ENCODE data around the gene CRK.
A peak's percentile ranks its signal among the peaks of the same experiment; 100 is the strongest.
"Not testable (repeated sequence)": the region's sequence is repeated elsewhere in the genome, so short reads cannot be mapped to it uniquely, and the experiment has no call there.

The CRK gene

DNA sequence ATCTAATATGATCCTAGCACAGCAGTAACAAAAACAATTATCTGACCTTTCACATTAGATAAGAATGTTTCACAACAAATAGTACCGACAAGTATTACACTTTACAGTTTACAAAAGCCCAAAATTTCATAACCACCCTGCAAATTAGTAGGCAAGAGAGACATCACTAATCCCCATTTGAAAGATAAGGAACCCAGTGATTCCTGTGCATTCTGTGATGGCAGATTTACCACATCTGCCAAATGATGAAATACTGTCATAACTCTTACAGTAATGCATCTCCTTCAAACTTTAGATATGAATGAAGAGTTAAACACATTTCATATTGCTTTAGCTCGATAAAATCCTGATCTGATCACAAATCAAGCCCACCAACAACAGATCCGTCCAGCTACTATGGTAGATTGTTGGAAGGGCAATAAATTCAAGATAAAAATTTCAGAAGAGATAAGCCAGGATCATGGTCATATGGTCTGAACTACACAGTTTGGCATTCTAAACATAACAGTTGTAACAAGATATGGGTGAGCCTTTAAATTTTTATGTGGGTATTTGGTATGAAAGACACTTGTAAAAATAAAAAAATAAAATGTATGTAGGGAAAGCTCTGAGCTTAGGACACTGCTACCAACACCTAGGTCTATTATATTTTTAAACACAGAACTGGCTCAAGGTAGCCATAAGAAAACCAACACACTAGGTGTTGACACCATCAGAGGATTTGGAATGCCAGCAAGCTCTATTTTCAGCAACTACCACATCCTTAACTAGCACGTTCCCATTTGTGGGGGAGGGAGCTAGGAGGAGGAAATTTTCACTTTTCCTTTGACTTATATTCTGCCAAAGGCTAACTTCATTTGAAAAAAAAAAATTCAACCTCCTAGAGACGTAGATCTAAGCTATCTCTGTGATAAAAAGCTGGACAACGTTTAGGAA, 65.3 kb downstream of the CRK start:
- no peak for DNase-seq (ENCODE audit: low read depth in 1 of 2, low spot score in 1 of 2)

- not testable (repeated sequence) for DNase-seq (ENCODE audit: low read depth in 1 of 2, low spot score in 1 of 2)
Measured at GRCh38 chr17:1387490-1388227, 68.4 kb downstream of the CRK start.

- DNase-seq (ENCODE audit: low read depth in 1 of 2, low spot score in 1 of 2), result not testable (repeated sequence)
Measured at GRCh38 chr17:1386675-1387190, 69.3 kb downstream of the CRK start.

GRCh38 chr17:1386265-1386664, 69.8 kb downstream of the CRK start:
- no peak for DNase-seq (ENCODE audit: low read depth in 1 of 2, low spot score in 1 of 2)

GRCh38 chr17:1385861-1386260, 70.2 kb downstream of the CRK start:
- DNase-seq (ENCODE audit: low read depth in 1 of 2, low spot score in 1 of 2), result no peak

- DNase-seq (ENCODE audit: low read depth in 1 of 2, low spot score in 1 of 2), result no peak
Measured at GRCh38 chr17:1384905-1385435, 71.1 kb downstream of the CRK start.

GRCh38 chr17:1379930-1380313, 76.1 kb downstream of the CRK start:
- DNase-seq (ENCODE audit: low read depth in 1 of 2, low spot score in 1 of 2), result no peak

DNA sequence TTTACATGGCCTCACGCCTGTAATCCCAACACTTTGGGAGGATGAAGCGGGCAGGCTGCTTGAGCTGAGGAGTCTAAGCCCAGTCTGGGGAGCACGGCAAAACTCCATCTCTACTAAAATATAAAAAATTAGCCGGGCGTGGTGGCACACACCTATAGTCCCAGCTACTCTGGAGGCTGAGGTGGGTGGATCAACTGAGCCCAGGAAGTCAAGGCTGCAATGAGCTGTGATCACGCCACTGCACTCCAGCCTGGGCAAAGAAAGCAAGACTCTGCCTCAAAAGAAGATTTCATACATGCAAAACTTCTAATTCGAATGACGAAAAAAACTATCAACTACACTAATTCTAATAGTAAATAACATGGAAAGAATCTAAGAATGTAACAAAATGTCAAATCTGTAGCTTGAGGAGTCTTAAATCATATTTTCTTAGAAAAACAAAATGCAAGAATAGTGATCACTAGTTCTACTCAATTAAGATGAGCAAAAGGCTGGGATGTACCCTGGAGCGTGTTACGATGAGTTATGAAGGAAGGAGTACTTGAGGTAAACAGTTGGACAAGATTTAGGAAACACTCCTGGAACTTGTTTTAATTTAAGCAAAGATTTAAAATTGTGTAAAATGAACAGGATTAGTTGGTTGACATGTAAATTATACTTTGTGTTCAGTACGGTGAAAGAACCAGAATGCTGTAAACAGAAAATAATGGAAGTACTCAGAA, 76.7 kb downstream of the CRK start:
- DNase-seq (ENCODE audit: low read depth in 1 of 2, low spot score in 1 of 2), result no peak

GRCh38 chr17:1378476-1378860, 77.6 kb downstream of the CRK start:
- DNase-seq (ENCODE audit: low read depth in 1 of 2, low spot score in 1 of 2), result not testable (repeated sequence)

GRCh38 chr17:1377334-1377733, 78.7 kb downstream of the CRK start:
- DNase-seq (ENCODE audit: low read depth in 1 of 2, low spot score in 1 of 2), result no peak

DNA sequence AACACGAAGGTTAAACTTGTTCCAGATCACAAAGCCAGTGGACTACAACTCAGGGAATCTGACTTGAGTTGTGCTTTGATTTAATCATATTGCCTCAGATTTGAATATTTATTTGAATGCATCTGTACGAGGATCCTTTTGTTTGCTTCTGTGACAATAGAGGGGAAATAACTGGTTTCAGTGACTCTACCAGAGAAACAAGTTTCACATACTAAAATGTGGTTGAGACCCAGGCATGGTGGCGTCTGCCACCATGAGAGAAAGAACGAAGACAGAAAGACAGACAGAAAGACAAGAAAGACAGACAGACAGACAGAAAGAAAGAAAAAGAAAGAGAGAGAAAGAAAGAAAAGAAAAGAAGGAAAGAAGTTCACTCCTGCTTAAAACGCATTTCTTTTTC, 80.0 kb downstream of the CRK start:
- no peak for DNase-seq (ENCODE audit: low read depth in 1 of 2, low spot score in 1 of 2)

DNA sequence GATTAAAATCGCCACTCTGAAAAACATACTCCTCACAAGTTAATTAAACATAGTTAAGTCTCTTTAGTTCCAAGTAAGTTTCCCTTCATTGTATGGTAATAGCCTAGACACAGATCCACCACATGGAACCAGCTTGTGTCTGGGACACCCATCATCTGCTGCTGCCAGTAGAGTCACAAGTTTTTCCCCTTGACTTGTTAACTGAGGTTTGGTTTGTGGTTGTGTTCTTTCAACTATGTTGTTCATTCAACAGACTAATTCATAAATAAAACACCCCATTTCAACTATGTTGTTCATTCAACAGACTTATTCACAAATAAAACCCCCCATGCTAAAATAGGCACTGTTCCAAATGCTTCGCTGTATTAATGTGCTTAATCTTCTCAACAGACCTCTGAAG, 80.4 kb downstream of the CRK start:
- DNase-seq (ENCODE audit: low read depth in 1 of 2, low spot score in 1 of 2), result no peak

DNA sequence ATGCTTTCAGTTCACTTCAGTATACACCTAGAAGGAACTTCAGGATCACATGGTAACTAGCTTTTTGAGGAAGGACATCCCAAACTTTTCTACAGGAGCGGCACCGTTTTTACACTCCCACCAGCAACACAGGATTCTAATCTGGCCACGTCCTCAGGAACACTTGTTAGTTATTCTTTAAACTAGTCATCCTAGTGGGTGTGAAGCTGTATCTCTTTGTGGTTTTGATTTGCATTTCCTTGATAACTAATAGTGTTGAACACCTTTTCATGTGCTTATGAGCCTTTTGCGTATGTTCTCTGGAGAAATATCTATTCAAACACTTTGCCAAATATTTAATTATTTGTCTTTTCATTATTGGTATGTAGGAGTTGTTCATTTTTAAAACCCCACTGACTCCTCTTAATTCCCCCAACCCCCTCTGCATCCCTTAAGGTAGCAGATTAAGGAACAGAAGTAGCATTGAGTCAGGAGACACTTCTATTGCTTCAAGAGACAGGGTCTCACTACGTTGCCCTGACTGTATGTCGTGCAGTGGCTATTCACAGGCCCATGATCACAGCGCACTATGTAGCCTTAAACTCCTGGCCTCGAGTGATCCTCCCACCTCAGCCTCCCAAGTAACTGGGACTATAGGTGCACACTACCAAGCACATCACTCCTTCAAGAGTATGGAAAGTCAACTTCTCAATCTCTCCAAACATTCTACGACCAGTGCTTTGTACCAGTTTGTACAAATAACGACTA, 81.4 kb downstream of the CRK start:
- DNase-seq (ENCODE audit: low read depth in 1 of 2, low spot score in 1 of 2), result peak in 1 of 2 donors; percentile 7

- DNase-seq (ENCODE audit: low read depth in 1 of 2, low spot score in 1 of 2), result no peak
Measured at GRCh38 chr17:1373707-1374237, 82.3 kb downstream of the CRK start.

DNA sequence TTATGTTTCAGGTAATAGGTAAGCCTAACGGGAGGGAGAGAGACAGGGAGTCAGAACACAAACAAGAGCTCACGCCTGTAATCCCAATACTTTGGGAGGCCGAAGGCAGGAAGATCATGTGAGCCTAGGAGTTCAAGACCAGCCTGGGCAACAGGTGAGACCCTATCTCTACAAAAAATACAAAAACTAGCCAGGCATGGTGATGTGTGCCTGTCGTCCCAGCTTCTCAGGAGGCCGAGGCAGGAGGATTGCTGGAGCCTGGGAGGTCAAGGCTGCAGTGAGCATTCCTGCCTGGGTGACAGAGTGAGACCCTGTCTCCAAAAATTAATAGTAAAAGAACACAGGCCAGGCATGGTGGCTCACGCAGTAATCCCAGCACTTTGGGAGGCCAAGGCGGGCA, 83.4 kb downstream of the CRK start:
- no peak for DNase-seq (ENCODE audit: low read depth in 1 of 2, low spot score in 1 of 2)

DNA sequence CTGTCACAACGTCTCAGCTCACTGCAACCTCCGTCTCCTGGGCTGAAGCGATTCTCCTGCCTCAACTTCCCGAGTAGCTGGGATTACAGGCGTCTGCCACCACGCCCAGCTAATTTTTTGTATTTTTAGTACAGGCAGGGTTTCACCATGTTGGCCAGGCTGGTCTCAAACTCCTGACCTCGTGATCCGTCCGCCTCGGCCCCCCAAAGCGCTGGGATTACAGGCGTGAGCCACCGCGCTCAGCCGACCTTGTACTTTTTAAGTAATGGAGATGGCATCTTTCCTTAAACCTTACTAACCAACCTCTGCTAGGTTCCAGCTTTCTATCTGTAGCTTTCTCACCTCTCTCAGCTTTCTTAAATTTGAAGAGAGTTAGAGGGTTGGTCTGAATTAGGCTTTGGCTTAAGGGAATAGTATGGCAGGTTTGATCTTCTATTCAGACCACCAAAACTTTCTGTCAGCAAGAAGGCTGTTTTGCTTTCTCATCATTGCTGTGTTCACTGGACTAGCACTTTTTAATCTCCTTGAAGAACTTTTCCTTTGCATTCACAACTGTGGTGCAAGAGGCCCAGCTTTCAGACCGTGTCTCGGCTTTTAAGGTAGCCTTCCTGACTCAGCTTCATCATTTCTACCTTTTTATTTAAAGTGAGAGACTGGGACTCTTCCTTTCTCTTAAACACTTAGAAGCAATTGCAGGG, 84.0 kb downstream of the CRK start:
- DNase-seq (ENCODE audit: low read depth in 1 of 2, low spot score in 1 of 2), result no peak
